Naive B cell (primary cell): ENCODE data around the gene SMIM1. TPM values are rescaled to one million over a fixed set of nuclear protein-coding genes. Genes with fewer than 3 reads are reported as not detected.
"Not testable (repeated sequence)": the region's sequence is repeated elsewhere in the genome, so short reads cannot be mapped to it uniquely, and the experiment has no call there.

Experiments
- ATAC-seq, 2 donors: fragments of 150-1000 bp; cut with Tn5 transposase; 2 replicates each; pipeline ENCODE4 v1.10.0; 2021; ENCODE audit warnings: low read depth in 2 of 2, mild to moderate bottlenecking in 2 of 2, moderate library complexity in 2 of 2
- DNase-seq: peaks from one replicate; pipeline ENCODE4 v3.0.0; 2022
- H3K27ac Mint-ChIP-seq, 6 donors: one replicate each; pipeline ENCODE4 v1.8.0; 2020 to 2022; ENCODE audit warnings: mild to moderate bottlenecking in 6 of 6, mixed read lengths in 6 of 6, moderate library complexity in 5 of 6, inconsistent platforms in 2 of 6
- H3K27me3 Mint-ChIP-seq, 3 donors: one replicate each; pipeline ENCODE4 v1.8.0; 2021 to 2022; ENCODE audit warnings: mixed read lengths in 3 of 3, mild to moderate bottlenecking in 1 of 3
- H3K36me3 Mint-ChIP-seq, 2 donors: one replicate each; pipeline ENCODE4 v1.8.0; 2020 to 2022; ENCODE audit warnings: mixed read lengths in 2 of 2, inconsistent platforms in 1 of 2, mild to moderate bottlenecking in 1 of 2
- H3K4me1 Mint-ChIP-seq, 3 donors: one replicate each; pipeline ENCODE4 v1.8.0; 2020 to 2022; ENCODE audit warnings: mixed read lengths in 3 of 3, inconsistent platforms in 1 of 3, mild to moderate bottlenecking in 1 of 3, moderate library complexity in 1 of 3
- H3K4me3 Mint-ChIP-seq, 8 donors: one replicate each; pipeline ENCODE4 v1.8.0; 2020 to 2022; ENCODE audit warnings: mild to moderate bottlenecking in 8 of 8, mixed read lengths in 8 of 8, moderate library complexity in 8 of 8, inconsistent platforms in 2 of 8
- H3K9me3 Mint-ChIP-seq, 7 donors: one replicate each; pipeline ENCODE4 v1.8.0; 2020 to 2022; ENCODE audit warnings: mixed read lengths in 7 of 7, mild to moderate bottlenecking in 5 of 7, inconsistent platforms in 2 of 7, moderate library complexity in 1 of 7
- polyA plus RNA-seq, 6 donors: library from polyadenylated mRNA; unstranded; fragments of 300-500 nt; fragmentation: Illumina TruSeq; gene quantifications; one replicate each; pipeline ENCODE4 v1.2.3, GENCODE V29; 2021; ENCODE audit warnings: low read depth in 6 of 6

The SMIM1 gene
- polyA plus RNA-seq, 6 donors from 2014 or later, result 0.82 to 2.2 (median 1.4) TPM; not detected in 1

GRCh38 chr1:3743421-3743820 lies 29.1 kb upstream of the SMIM1 start:
- Mint-ChIP-seq H3K9me3 (no peaks in the 10 kb centered on the region), H3K4me1 (peaks cover 22 to 35% (median 32%) of the 10 kb centered on the region in 3 donors), H3K27ac (no peak overlapping the region), H3K4me3 (peak overlapping the region in 3 of 8 donors; percentile 18 to 32 (median 19)), H3K36me3 (peaks cover 0 to 7% of the 10 kb centered on the region in 2 donors), H3K27me3 (no peaks in the 10 kb centered on the region)
- ATAC-seq, result no peak
- no peak for DNase-seq

GRCh38 chr1:3743826-3744225 lies 28.7 kb upstream of the SMIM1 start:
- Mint-ChIP-seq H3K27ac (peak overlapping the region in 1 of 6 donors; percentile 26), H3K36me3 (peaks cover 0 to 7% of the 10 kb centered on the region in 2 donors), H3K4me1 (peaks cover 22 to 35% (median 32%) of the 10 kb centered on the region in 3 donors), H3K4me3 (peak overlapping the region in 1 of 8 donors; percentile 18), H3K9me3 (no peaks in the 10 kb centered on the region), H3K27me3 (no peaks in the 10 kb centered on the region)
- ATAC-seq (no peak), DNase-seq (no peak)

- H3K4me1 Mint-ChIP-seq, result peaks cover 22 to 35% (median 32%) of the 10 kb centered on the region in 3 donors
- H3K27ac Mint-ChIP-seq, result peak overlapping the region in 2 of 6 donors; percentile 33 to 95
- H3K27me3 Mint-ChIP-seq, result no peaks in the 10 kb centered on the region
- peaks cover 0 to 7% of the 10 kb centered on the region in 2 donors for H3K36me3 Mint-ChIP-seq
- ATAC-seq (no peak), DNase-seq (no peak)
- no peaks in the 10 kb centered on the region for H3K9me3 Mint-ChIP-seq
- H3K4me3 Mint-ChIP-seq, result peak overlapping the region in 1 of 8 donors; percentile 30
These were observed 27.9 kb upstream of the SMIM1 start for GRCh38 chr1:3744646-3745045.

GRCh38 chr1:3745071-3745470 lies 27.5 kb upstream of the SMIM1 start:
- Mint-ChIP-seq H3K4me1 (peaks cover 22 to 35% (median 32%) of the 10 kb centered on the region in 3 donors), H3K4me3 (peak overlapping the region in 5 of 8 donors; percentile 59 to 86 (median 83)), H3K9me3 (no peaks in the 10 kb centered on the region), H3K27ac (peak overlapping the region in 2 of 6 donors; percentile 28 to 95), H3K36me3 (peaks cover 0 to 7% of the 10 kb centered on the region in 2 donors), H3K27me3 (no peaks in the 10 kb centered on the region)
- ATAC-seq (no peak), DNase-seq (no peak)

GRCh38 chr1:3745590-3746381 lies 26.8 kb upstream of the SMIM1 start:
- Mint-ChIP-seq H3K4me3 (peak overlapping the region; percentile 83 to 93 (median 86)), H3K36me3 (peaks cover 0 to 7% of the 10 kb centered on the region in 2 donors), H3K27ac (peak overlapping the region in 5 of 6 donors; percentile 21 to 85 (median 34)), H3K27me3 (peaks cover 0 to under 1% (median 0%) of the 10 kb centered on the region in 3 donors), H3K9me3 (no peaks in the 10 kb centered on the region), H3K4me1 (peaks cover 22 to 35% (median 32%) of the 10 kb centered on the region in 3 donors)
- ATAC-seq (no peak), DNase-seq (no peak)

- Mint-ChIP-seq H3K27ac (peak overlapping the region in 5 of 6 donors; percentile 47 to 85 (median 74)), H3K36me3 (peaks cover 0 to 5% of the 10 kb centered on the region in 2 donors), H3K4me3 (peak overlapping the region; percentile 83 to 93 (median 86)), H3K9me3 (no peaks in the 10 kb centered on the region), H3K27me3 (peaks cover 0 to 7% (median 0%) of the 10 kb centered on the region in 3 donors), H3K4me1 (peaks cover 22 to 35% (median 32%) of the 10 kb centered on the region in 3 donors)
- ATAC-seq (peak in 1 of 2 donors; percentile 14), DNase-seq (peak; percentile 13)
These were observed 26.1 kb upstream of the SMIM1 start for GRCh38 chr1:3746389-3746829.

GRCh38 chr1:3746830-3747521 lies 25.6 kb upstream of the SMIM1 start:
- Mint-ChIP-seq H3K9me3 (no peaks in the 10 kb centered on the region), H3K4me1 (peaks cover 22 to 35% (median 32%) of the 10 kb centered on the region in 3 donors), H3K27me3 (peaks cover 0 to 7% (median 0%) of the 10 kb centered on the region in 3 donors), H3K27ac (peak overlapping the region in 3 of 6 donors; percentile 67 to 85 (median 78)), H3K36me3 (no peaks in the 10 kb centered on the region), H3K4me3 (peak overlapping the region; percentile 83 to 93 (median 86))
- DNase-seq, result peak; percentile 77
- peak; percentile 95 to 96 for ATAC-seq

- no peak overlapping the region for H3K27ac Mint-ChIP-seq
- no peaks in the 10 kb centered on the region for H3K9me3 Mint-ChIP-seq
- no peak for ATAC-seq
- no peaks in the 10 kb centered on the region for H3K36me3 Mint-ChIP-seq
- DNase-seq, result no peak
- peaks cover 0 to 7% (median 0%) of the 10 kb centered on the region in 3 donors for H3K27me3 Mint-ChIP-seq
- peak overlapping the region; percentile 68 to 88 (median 84) for H3K4me3 Mint-ChIP-seq
- peaks cover 22 to 35% (median 32%) of the 10 kb centered on the region in 3 donors for H3K4me1 Mint-ChIP-seq
These were observed 25.1 kb upstream of the SMIM1 start for GRCh38 chr1:3747522-3747848.

GRCh38 chr1:3747903-3748302 lies 24.6 kb upstream of the SMIM1 start:
- H3K27ac Mint-ChIP-seq, result peak overlapping the region in 2 of 6 donors; percentile 38 to 66
- no peaks in the 10 kb centered on the region for H3K9me3 Mint-ChIP-seq
- H3K36me3 Mint-ChIP-seq, result no peaks in the 10 kb centered on the region
- peaks cover 22 to 35% (median 32%) of the 10 kb centered on the region in 3 donors for H3K4me1 Mint-ChIP-seq
- peaks cover 0 to 7% (median 0%) of the 10 kb centered on the region in 3 donors for H3K27me3 Mint-ChIP-seq
- ATAC-seq (no peak), DNase-seq (no peak)
- H3K4me3 Mint-ChIP-seq, result peak overlapping the region; percentile 57 to 88 (median 84)

GRCh38 chr1:3748316-3748900 lies 24.1 kb upstream of the SMIM1 start:
- not testable (repeated sequence) for ATAC-seq, H3K27me3 Mint-ChIP-seq, DNase-seq, H3K36me3 Mint-ChIP-seq, H3K9me3 Mint-ChIP-seq
- Mint-ChIP-seq H3K4me3 (peak overlapping the region in 7 of 8 donors; percentile 51 to 85 (median 77)), H3K27ac (peak overlapping the region in 1 of 6 donors; percentile 66), H3K4me1 (peaks cover 18 to 34% (median 32%) of the 10 kb centered on the region in 3 donors)

- Mint-ChIP-seq H3K27ac (no peak overlapping the region), H3K9me3 (no peaks in the 10 kb centered on the region), H3K27me3 (peaks cover 0 to 7% (median 0%) of the 10 kb centered on the region in 3 donors), H3K4me1 (peaks cover 18 to 32% (median 29%) of the 10 kb centered on the region in 3 donors), H3K36me3 (no peaks in the 10 kb centered on the region), H3K4me3 (peak overlapping the region in 1 of 8 donors; percentile 34)
- DNase-seq, result no peak
- ATAC-seq, result no peak
These were observed 23.0 kb upstream of the SMIM1 start for GRCh38 chr1:3749512-3749911.

- peak overlapping the region in 2 of 6 donors; percentile 58 to 84 for H3K27ac Mint-ChIP-seq
- ATAC-seq (no peak), DNase-seq (no peak)
- no peaks in the 10 kb centered on the region for H3K9me3 Mint-ChIP-seq
- H3K27me3 Mint-ChIP-seq, result peaks cover 0 to 13% (median 6%) of the 10 kb centered on the region in 3 donors
- H3K4me3 Mint-ChIP-seq, result no peak overlapping the region
- peaks cover 9 to 19% (median 18%) of the 10 kb centered on the region in 3 donors for H3K4me1 Mint-ChIP-seq
- H3K36me3 Mint-ChIP-seq, result no peaks in the 10 kb centered on the region
These were observed 21.8 kb upstream of the SMIM1 start for GRCh38 chr1:3750741-3751140.

- H3K27ac Mint-ChIP-seq, result peak within 1 kb of the TSS in 1 of 6 donors; percentile 53
- H3K9me3 Mint-ChIP-seq, result no peaks in the 10 kb centered on the region
- H3K36me3 Mint-ChIP-seq, result no peaks in the 10 kb centered on the region
- H3K27me3 Mint-ChIP-seq, result peaks cover 0 to 23% (median 16%) of the 10 kb centered on the region in 3 donors
- H3K4me3 Mint-ChIP-seq, result no peak within 1 kb of the TSS
- ATAC-seq, result no peak
- H3K4me1 Mint-ChIP-seq, result peaks cover 4 to 8% (median 7%) of the 10 kb centered on the region in 3 donors
- DNase-seq, result no peak
These were observed 20.1 kb upstream of the SMIM1 start, which contains the start of gene CCDC27 for GRCh38 chr1:3752400-3752945. Gene CCDC27 (plus strand): TSS chr1:3752450. CDS start chr1:3752482, 32 bp downstream.
